Stomach (tissue), 4 donors: ENCODE measurements around the gene RAET1G.

Experiments used
- POLR2AphosphoS5 ChIP-seq, 3 donors: sonication (generic); formaldehyde crosslinking; IDR thresholded peaks; one replicate each; pipeline ENCODE4 v1.6.1; 2016; ENCODE audit warnings: antibody characterized with exemption in 3 of 3
- TF ChIP-seq, protein P1 (sequence below), 7 experiments: fragments of 450-650 bp in 4 of 7; fragments of 200-600 bp in 3 of 7; sonication (generic) in 3 of 7; IDR thresholded peaks; one replicate each; pipeline ENCODE4 v1.5.1; 2016 to 2019; ENCODE audit warnings: antibody characterized with exemption in 7 of 7, control low read depth in 2 of 7, mild to moderate bottlenecking in 1 of 7

DNA sequence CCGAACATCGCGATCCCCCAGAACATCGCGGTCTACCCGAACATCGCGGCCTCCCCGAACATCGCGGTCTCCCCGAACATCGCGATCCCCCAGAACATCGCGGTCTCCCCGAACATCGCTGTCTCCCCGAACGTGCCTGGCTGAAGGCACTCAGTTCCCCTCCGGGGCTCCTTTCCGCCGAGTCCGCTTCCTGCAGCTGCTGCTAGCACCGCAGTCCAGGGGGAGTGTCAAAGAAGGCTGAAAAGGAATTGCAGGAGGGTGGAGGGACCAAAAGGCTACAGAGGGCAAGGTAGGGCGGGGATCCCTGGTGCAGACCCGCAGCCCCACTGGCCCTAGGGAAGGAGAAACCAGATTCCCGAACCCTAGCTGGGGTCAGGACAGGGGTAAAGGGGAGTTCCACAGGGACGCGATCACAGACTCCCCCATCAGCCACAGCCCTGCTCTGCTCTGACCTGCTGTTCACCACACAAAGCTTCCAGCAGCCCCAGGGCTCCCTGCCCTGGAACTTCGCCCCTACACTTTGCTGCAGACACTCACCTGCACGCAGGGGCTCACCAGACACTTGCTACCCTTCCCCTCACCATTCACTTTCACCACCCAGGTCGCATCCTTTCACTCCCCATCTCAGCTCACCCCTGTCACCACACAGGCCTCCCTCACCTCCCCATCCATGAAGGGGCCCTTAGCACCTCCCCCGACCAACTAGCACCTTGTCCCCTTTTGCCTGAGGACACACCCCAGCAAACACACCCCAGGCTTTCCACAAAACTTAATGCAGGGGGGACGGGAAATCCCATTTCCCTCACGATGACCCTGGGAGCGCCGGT is 42.5 kb upstream of the RAET1G start:
- TF ChIP-seq, protein P1, sequence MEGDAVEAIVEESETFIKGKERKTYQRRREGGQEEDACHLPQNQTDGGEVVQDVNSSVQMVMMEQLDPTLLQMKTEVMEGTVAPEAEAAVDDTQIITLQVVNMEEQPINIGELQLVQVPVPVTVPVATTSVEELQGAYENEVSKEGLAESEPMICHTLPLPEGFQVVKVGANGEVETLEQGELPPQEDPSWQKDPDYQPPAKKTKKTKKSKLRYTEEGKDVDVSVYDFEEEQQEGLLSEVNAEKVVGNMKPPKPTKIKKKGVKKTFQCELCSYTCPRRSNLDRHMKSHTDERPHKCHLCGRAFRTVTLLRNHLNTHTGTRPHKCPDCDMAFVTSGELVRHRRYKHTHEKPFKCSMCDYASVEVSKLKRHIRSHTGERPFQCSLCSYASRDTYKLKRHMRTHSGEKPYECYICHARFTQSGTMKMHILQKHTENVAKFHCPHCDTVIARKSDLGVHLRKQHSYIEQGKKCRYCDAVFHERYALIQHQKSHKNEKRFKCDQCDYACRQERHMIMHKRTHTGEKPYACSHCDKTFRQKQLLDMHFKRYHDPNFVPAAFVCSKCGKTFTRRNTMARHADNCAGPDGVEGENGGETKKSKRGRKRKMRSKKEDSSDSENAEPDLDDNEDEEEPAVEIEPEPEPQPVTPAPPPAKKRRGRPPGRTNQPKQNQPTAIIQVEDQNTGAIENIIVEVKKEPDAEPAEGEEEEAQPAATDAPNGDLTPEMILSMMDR (IDR thresholded peaks at IDR 0.05), result no peak
- no peak for TF ChIP-seq POLR2AphosphoS5 (IDR thresholded peaks at IDR 0.05)
